Measurements from ENCODE around the gene CDH24. TPM values are rescaled to one million over a fixed set of nuclear protein-coding genes. Genes with fewer than 3 reads are reported as not detected.
A peak's percentile ranks its signal among the peaks of the same experiment; 100 is the strongest.

The CDH24 gene
- total and polyA plus RNA-seq, 2 experiments from 2014 or later, result 6.9 to 18.0 TPM

- Histone ChIP-seq H3K36me3 (replicated peaks; ENCODE audit: insufficient read depth, low read depth) (no peaks in the 10 kb centered on the region), H3K9me2 (replicated peaks; ENCODE audit: insufficient read depth) (no peaks in the 10 kb centered on the region), H3K27ac (no peak overlapping the region), H3K4me2 (no peak overlapping the region), H3K4me3 (no peak overlapping the region), H3K4me1 (ENCODE audit: insufficient read depth) (peaks cover 33% of the 10 kb centered on the region), H2AFZ (no peak overlapping the region), H3K27me3 (no peaks in the 10 kb centered on the region), H4K20me1 (ENCODE audit: insufficient read depth, poor library complexity, severe bottlenecking) (no peaks in the 10 kb centered on the region), H3K79me2 (peaks cover 57% of the 10 kb centered on the region), H3K9me3 (ENCODE audit: low read depth) (no peaks in the 10 kb centered on the region)
- TF ChIP-seq CTCF (IDR thresholded peaks at IDR 0.05; ENCODE audit: poor library complexity) (no peak), EZH2phosphoT487 (IDR thresholded peaks at IDR 0.05; ENCODE audit: low read depth, severe bottlenecking, unreplicated experiment) (no peak), EZH2 (IDR thresholded peaks at IDR 0.05; ENCODE audit: borderline replicate concordance) (no peak)
- DNase-seq (ENCODE audit: low spot score), result no peak
- WGBS (ENCODE audit: low lambda C conversion rate, missing lambda C conversion rate), result 96% methylated on average over 1 of the region's 1 CpG
Measured at GRCh38 chr14:23074906-23075305, 17.6 kb upstream of the CDH24 start.

GRCh38 chr14:23071921-23072539 lies 14.7 kb upstream of the CDH24 start:
- peaks cover 74% of the 10 kb centered on the region for H3K79me2 ChIP-seq
- TF ChIP-seq EZH2 (IDR thresholded peaks at IDR 0.05; ENCODE audit: borderline replicate concordance), result no peak
- no peak for TF ChIP-seq EZH2phosphoT487 (IDR thresholded peaks at IDR 0.05; ENCODE audit: low read depth, severe bottlenecking, unreplicated experiment)
- no peak for TF ChIP-seq CTCF (IDR thresholded peaks at IDR 0.05; ENCODE audit: poor library complexity)
- no peaks in the 10 kb centered on the region for H3K36me3 ChIP-seq (replicated peaks; ENCODE audit: insufficient read depth, low read depth)

GRCh38 chr14:23071244-23071920 lies 14.1 kb upstream of the CDH24 start:
- peak; percentile 94 for DNase-seq (ENCODE audit: low spot score)
- no peaks in the 10 kb centered on the region for H3K36me3 ChIP-seq (replicated peaks; ENCODE audit: insufficient read depth, low read depth)
- H3K79me2 ChIP-seq, result peaks cover 77% of the 10 kb centered on the region
- 2% methylated on average over 13 of the region's 14 CpGs for WGBS (ENCODE audit: low lambda C conversion rate, missing lambda C conversion rate)
- no peaks in the 10 kb centered on the region for H3K27me3 ChIP-seq
- peak overlapping the region; percentile 89 for H3K27ac ChIP-seq
- peak overlapping the region; percentile 36 for H2AFZ ChIP-seq
- no peaks in the 10 kb centered on the region for H3K9me2 ChIP-seq (replicated peaks; ENCODE audit: insufficient read depth)
- H3K4me1 ChIP-seq (ENCODE audit: insufficient read depth), result peaks cover 33% of the 10 kb centered on the region
- peak overlapping the region; percentile 92 for H3K4me2 ChIP-seq
- H3K4me3 ChIP-seq, result peak overlapping the region; percentile 87
- H3K9me3 ChIP-seq (ENCODE audit: low read depth), result no peaks in the 10 kb centered on the region
- TF ChIP-seq EZH2 (IDR thresholded peaks at IDR 0.05; ENCODE audit: borderline replicate concordance) (no peak), CTCF (IDR thresholded peaks at IDR 0.05; ENCODE audit: poor library complexity) (no peak), EZH2phosphoT487 (IDR thresholded peaks at IDR 0.05; ENCODE audit: low read depth, severe bottlenecking, unreplicated experiment) (no peak)
- peaks cover 16% of the 10 kb centered on the region for H4K20me1 ChIP-seq (ENCODE audit: insufficient read depth, poor library complexity, severe bottlenecking)

More at GRCh38 chr14:23071921-23072539, 14.7 kb upstream of the CDH24 start:
- H2AFZ ChIP-seq, result no peak overlapping the region
- peaks cover 10% of the 10 kb centered on the region for H4K20me1 ChIP-seq (ENCODE audit: insufficient read depth, poor library complexity, severe bottlenecking)
- no peak overlapping the region for H3K4me3 ChIP-seq
- H3K9me3 ChIP-seq (ENCODE audit: low read depth), result no peaks in the 10 kb centered on the region
- peak overlapping the region; percentile 89 for H3K27ac ChIP-seq
- 36% methylated on average over 5 of the region's 5 CpGs for WGBS (ENCODE audit: low lambda C conversion rate, missing lambda C conversion rate)
- H3K4me1 ChIP-seq (ENCODE audit: insufficient read depth), result peaks cover 33% of the 10 kb centered on the region
- peak overlapping the region; percentile 92 for H3K4me2 ChIP-seq
- peak; percentile 49 for DNase-seq (ENCODE audit: low spot score)
- no peaks in the 10 kb centered on the region for H3K27me3 ChIP-seq
- H3K9me2 ChIP-seq (replicated peaks; ENCODE audit: insufficient read depth), result no peaks in the 10 kb centered on the region
